Endothelial cell of umbilical vein (primary cell): Measurements from ENCODE around the gene WAC. TPM values are rescaled to one million over a fixed set of nuclear protein-coding genes. Genes with fewer than 3 reads are reported as not detected.

Experiments used
- BruUV-seq: library from RNA; stranded (reverse); fragments of 400-500 nt; replicated peaks from 2 replicates; lab custom pipeline; 2021; lab: Mats Ljungman, UMichigan
- CTCF ChIA-PET: fragments of 300-600, 350-600 bp; sonication (Branson Sonifier 250); formaldehyde crosslinking; loops from one replicate; lab custom pipeline; 2021; ENCODE audit warnings: antibody characterized with exemption, inconsistent platforms; lab: Charles Lee
- POLR2A ChIA-PET: fragments of 300-600, 350-600 bp; sonication (Branson Sonifier 250); formaldehyde crosslinking; loops from one replicate; lab custom pipeline; 2021; ENCODE audit warnings: antibody characterized with exemption, inconsistent platforms; lab: Charles Lee
- DNase-seq: peaks from one replicate; pipeline ENCODE4 v3.0.0-alpha.2; 2011; ENCODE audit warnings: low read depth, low spot score
- FAIRE-seq: peaks from 2 replicates; lab custom pipeline; 2011; peaks lifted over from hg19 to GRCh38; lab: Jason Lieb, UNC
- H2AFZ ChIP-seq: 2 replicates; pipeline ENCODE4 v1.6.0; 2012; ENCODE audit warnings: low read depth, low read length, control low read depth, inconsistent platforms
- H3K27ac ChIP-seq: 2 replicates; pipeline ENCODE4 v1.5.1; 2011; ENCODE audit warnings: low read depth, mild to moderate bottlenecking, control low read depth, low read length, moderate library complexity; ENCODE audit not compliant: insufficient read depth
- H3K27me3 ChIP-seq, 2 experiments: 2 replicates each; pipeline versions ENCODE4 v1.6.0 to v1.6.1; 2011; ENCODE audit warnings: low read length in 2 of 2, mixed read lengths in 1 of 2; ENCODE audit not compliant: control insufficient read depth in 2 of 2, insufficient read depth in 2 of 2
- H3K36me3 ChIP-seq, 2 experiments: 2 replicates in 1 of 2; 3 replicates in 1 of 2; pipeline ENCODE4 v1.5.1; 2011; ENCODE audit warnings: low read length in 2 of 2, mild to moderate bottlenecking in 1 of 2, moderate library complexity in 1 of 2; ENCODE audit not compliant: control insufficient read depth in 2 of 2, insufficient read depth in 2 of 2; ENCODE audit errors: extremely low read depth in 1 of 2
- H3K4me1 ChIP-seq: 3 replicates; pipeline ENCODE4 v1.5.1; 2011; ENCODE audit warnings: mild to moderate bottlenecking, low read length; ENCODE audit not compliant: control insufficient read depth, insufficient read depth; ENCODE audit errors: extremely low read depth
- H3K4me2 ChIP-seq: 2 replicates; pipeline ENCODE4 v1.6.1; 2011; ENCODE audit warnings: low read length, control low read depth, mixed read lengths; ENCODE audit not compliant: insufficient read depth
- H3K4me3 ChIP-seq, 3 experiments: fragments of 200-600 bp in 1 of 3; sonication (generic), shearing (Covaris generic) in 1 of 3; replicated peaks in 1 of 3; 2 replicates each; pipeline ENCODE4 v1.5.1; 2011 to 2016; ENCODE audit warnings: control low read depth in 3 of 3, low read length in 3 of 3, mild to moderate bottlenecking in 2 of 3, inconsistent platforms in 1 of 3, low read depth in 1 of 3, moderate library complexity in 1 of 3; ENCODE audit not compliant: insufficient read depth in 1 of 3
- H3K79me2 ChIP-seq: 2 replicates; pipeline ENCODE4 v1.6.0; 2012; ENCODE audit warnings: low read length, inconsistent platforms; ENCODE audit not compliant: control insufficient read depth, insufficient read depth
- H3K9ac ChIP-seq: replicated peaks from 2 replicates; pipeline ENCODE3; 2011; ENCODE audit warnings: low read length, control low read depth; ENCODE audit not compliant: insufficient read depth; ENCODE audit errors: extremely low read depth
- H3K9me1 ChIP-seq: replicated peaks from 3 replicates; pipeline ENCODE4 v1.6.0; 2011; ENCODE audit warnings: mild to moderate bottlenecking, low read length; ENCODE audit not compliant: control insufficient read depth, insufficient read depth; ENCODE audit errors: extremely low read depth
- H3K9me3 ChIP-seq: replicated peaks from 2 replicates; pipeline ENCODE4 v1.5.1; 2012; ENCODE audit warnings: low read length, inconsistent platforms; ENCODE audit not compliant: control insufficient read depth, insufficient read depth
- H4K20me1 ChIP-seq: replicated peaks from 2 replicates; pipeline ENCODE3; 2011; ENCODE audit warnings: mild to moderate bottlenecking, low read length; ENCODE audit not compliant: control insufficient read depth, insufficient read depth; ENCODE audit errors: extremely low read depth
- EZH2 ChIP-seq: IDR thresholded peaks from 2 replicates; pipeline ENCODE4 v1.6.1; 2012; ENCODE audit warnings: borderline replicate concordance, low read depth, mild to moderate bottlenecking, moderate library complexity, low read length, inconsistent platforms; ENCODE audit not compliant: severe bottlenecking
- FOS ChIP-seq: IDR thresholded peaks from 2 replicates; pipeline ENCODE4 v1.6.1; 2011; ENCODE audit warnings: mild to moderate bottlenecking, low read length, moderate library complexity, borderline replicate concordance; ENCODE audit not compliant: insufficient read depth
- GATA2 ChIP-seq: IDR thresholded peaks from 2 replicates; pipeline ENCODE4 v1.7.0; 2011; ENCODE audit warnings: low read depth, mild to moderate bottlenecking, moderate library complexity, mixed read lengths, low read length; ENCODE audit not compliant: insufficient read length, insufficient read depth
- JUN ChIP-seq: IDR thresholded peaks from 2 replicates; pipeline ENCODE4 v1.6.1; 2011; ENCODE audit warnings: borderline replicate concordance, low read depth; ENCODE audit not compliant: insufficient read length, insufficient read depth
- MYC ChIP-seq: IDR thresholded peaks from one replicate; pipeline ENCODE4 v1.6.1; 2011; ENCODE audit warnings: mild to moderate bottlenecking, low read depth, low read length
- POLR2A ChIP-seq: IDR thresholded peaks from 2 replicates; pipeline ENCODE4 v1.6.1; 2012; ENCODE audit warnings: low read depth, mild to moderate bottlenecking, control low read depth, low read length
- POLR2AphosphoS5 ChIP-seq: IDR thresholded peaks from 2 replicates; pipeline ENCODE4 v1.6.1; 2012; ENCODE audit warnings: low read depth, mild to moderate bottlenecking, control low read depth, low read length, moderate library complexity; ENCODE audit not compliant: insufficient read depth
- dilution Hi-C: fragments of 300-500 bp; cut with MboI; formaldehyde crosslinking; loops from one replicate; pipeline ENCODE4 v1.15.0; 2019; ENCODE audit warnings: low sequenced_read_pairs; ENCODE audit not compliant: extremely low pct_ligation_motif_present
- intact Hi-C: fragments of 100-400 bp; cut with micrococcal nuclease; formaldehyde crosslinking; loops from one replicate; pipeline ENCODE4 v1.10.0; 2022
- polyA plus RNA-seq, 4 experiments: library from polyadenylated mRNA; depleted of rRNA in 3 of 4; stranded (reverse) in 3 of 4; unstranded in 1 of 4; fragments of >200 nt; gene quantifications; 2 replicates each; pipeline versions ENCODE4 v1.2.1 to v1.2.3, GENCODE V29; 2011 to 2012; ENCODE audit warnings: missing spikeins in 1 of 4
- total RNA-seq: library from RNA; stranded (reverse); gene quantifications from 2 replicates; pipeline ENCODE4 v1.2.3, GENCODE V29; 2021
- TF ChIP-seq, protein P1 (sequence below): IDR thresholded peaks from 2 replicates; pipeline ENCODE4 v1.6.1; 2011; ENCODE audit not compliant: insufficient read depth, insufficient read length
- TF ChIP-seq, protein P2 (sequence below), 2 donors: IDR thresholded peaks; 1 replicate in 1 of 2; 2 replicates in 1 of 2; pipeline ENCODE4 v1.5.1; 2011; ENCODE audit warnings: low read length in 2 of 2, mild to moderate bottlenecking in 2 of 2, moderate library complexity in 2 of 2, control low read depth in 1 of 2, inconsistent platforms in 1 of 2, low read depth in 1 of 2; ENCODE audit not compliant: insufficient read depth in 1 of 2; ENCODE audit errors: extremely low read depth in 1 of 2

Gene WAC
- total and polyA plus RNA-seq, 2 donors (not counting 3 experiments of a cell fraction or from before 2014, with no cell fraction given), result 49.2 to 101 TPM

DNA sequence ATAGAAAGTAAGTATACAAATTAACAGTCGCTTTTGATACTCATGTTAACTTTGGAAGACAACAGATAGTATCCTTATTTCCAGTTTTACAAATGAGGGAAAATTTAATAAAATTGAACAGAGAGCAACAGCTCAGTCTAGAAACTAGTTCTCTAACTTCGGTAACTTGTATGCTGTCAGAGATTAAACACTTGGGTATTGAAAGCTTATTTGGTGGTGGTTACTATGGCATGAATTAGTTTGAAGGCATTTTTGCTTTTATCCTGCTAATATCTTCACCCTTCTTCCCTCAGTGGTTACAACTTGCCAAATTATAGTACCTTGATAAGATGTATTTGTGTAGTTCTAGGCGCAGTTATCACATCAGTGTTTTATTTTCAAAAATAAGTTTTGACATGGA is 7.2 kb downstream of the WAC start:
- Histone ChIP-seq H3K4me2 (no peak overlapping the region), H3K27ac (no peak overlapping the region), H4K20me1 (peaks cover 27% of the 10 kb centered on the region), H3K4me3 (no peak overlapping the region), H2AFZ (no peak overlapping the region), H3K79me2 (peaks cover 99% of the 10 kb centered on the region), H3K4me1 (peaks cover under 1% of the 10 kb centered on the region), H3K27me3 (no peaks in the 10 kb centered on the region), H3K9ac (no peak overlapping the region), H3K9me3 (no peaks in the 10 kb centered on the region), H3K36me3 (peaks cover 14 to 42% of the 10 kb centered on the region in 2 experiments), H3K9me1 (no peaks in the 10 kb centered on the region)
- no peak for DNase-seq
- TF ChIP-seq POLR2A (no peak), GATA2 (no peak), JUN (no peak)
- TF ChIP-seq, protein P1, sequence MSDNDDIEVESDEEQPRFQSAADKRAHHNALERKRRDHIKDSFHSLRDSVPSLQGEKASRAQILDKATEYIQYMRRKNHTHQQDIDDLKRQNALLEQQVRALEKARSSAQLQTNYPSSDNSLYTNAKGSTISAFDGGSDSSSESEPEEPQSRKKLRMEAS, result no peak
- dilution Hi-C loops, result no loop called here
- CTCF ChIA-PET, result no interaction called here
- POLR2A ChIA-PET, result no interaction called here
- no peak for FAIRE-seq
- intact Hi-C loops, result no loop called here
- no TSS peak for BruUV-seq

DNA sequence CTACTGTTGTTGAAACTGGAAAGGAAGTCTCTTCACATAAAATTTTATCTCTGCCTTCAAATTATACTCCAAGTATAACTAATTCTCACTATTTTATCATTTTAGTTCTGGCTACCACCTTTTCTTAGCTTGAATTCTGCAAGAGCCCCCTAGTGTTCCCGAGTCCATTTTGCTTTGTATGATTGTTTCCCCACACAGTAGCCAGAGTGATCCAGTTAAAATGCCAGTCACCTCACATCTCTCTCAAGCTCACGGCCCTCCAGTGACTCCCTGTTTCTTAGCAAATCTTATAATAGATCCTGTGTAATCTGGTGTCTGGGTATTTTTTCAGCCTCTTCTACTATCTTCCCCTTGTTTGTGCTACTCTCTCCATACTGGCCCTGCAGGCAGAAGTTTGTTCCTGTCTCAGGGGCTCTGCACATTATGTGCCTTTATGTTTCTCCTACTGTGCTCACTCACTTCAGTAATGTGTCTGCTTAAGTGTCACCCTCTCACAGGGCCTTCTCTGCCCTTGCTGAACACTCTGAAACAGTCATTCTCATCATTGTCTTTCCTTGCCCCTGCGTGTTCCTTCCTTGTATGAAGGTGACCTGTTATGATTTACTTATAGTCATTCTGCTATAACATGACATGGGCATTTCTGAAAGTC is 8.9 kb downstream of the WAC start:
- TF ChIP-seq, protein P2, sequence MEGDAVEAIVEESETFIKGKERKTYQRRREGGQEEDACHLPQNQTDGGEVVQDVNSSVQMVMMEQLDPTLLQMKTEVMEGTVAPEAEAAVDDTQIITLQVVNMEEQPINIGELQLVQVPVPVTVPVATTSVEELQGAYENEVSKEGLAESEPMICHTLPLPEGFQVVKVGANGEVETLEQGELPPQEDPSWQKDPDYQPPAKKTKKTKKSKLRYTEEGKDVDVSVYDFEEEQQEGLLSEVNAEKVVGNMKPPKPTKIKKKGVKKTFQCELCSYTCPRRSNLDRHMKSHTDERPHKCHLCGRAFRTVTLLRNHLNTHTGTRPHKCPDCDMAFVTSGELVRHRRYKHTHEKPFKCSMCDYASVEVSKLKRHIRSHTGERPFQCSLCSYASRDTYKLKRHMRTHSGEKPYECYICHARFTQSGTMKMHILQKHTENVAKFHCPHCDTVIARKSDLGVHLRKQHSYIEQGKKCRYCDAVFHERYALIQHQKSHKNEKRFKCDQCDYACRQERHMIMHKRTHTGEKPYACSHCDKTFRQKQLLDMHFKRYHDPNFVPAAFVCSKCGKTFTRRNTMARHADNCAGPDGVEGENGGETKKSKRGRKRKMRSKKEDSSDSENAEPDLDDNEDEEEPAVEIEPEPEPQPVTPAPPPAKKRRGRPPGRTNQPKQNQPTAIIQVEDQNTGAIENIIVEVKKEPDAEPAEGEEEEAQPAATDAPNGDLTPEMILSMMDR (IDR thresholded peaks at IDR 0.05; ENCODE audit: extremely low read depth in 1 of 2, insufficient read depth in 1 of 2, low read depth in 1 of 2, low read length in 2 of 2), result no peak
- TF ChIP-seq FOS (no peak), GATA2 (no peak), EZH2 (no peak), POLR2AphosphoS5 (no peak), POLR2A (no peak), JUN (no peak), MYC (no peak)
- TF ChIP-seq, protein P1, result no peak
- no peaks in the 10 kb centered on the region for H3K9me1 ChIP-seq
- H2AFZ ChIP-seq, result no peak overlapping the region
- peaks cover 98% of the 10 kb centered on the region for H3K79me2 ChIP-seq
- no peaks in the 10 kb centered on the region for H3K9me3 ChIP-seq
- POLR2A ChIA-PET, result interaction anchor here (1.0 kb wide), 1 partner anchor 9 kb away, joined by 3 read pairs; no protein-coding TSS in a partner anchor
- intact Hi-C loops (no loop called here), dilution Hi-C loops (no loop called here)
- no TSS peak for BruUV-seq
- no peak overlapping the region for H3K4me3 ChIP-seq
- H3K9ac ChIP-seq, result no peak overlapping the region
- H3K27me3 ChIP-seq, result no peaks in the 10 kb centered on the region
- no peak for DNase-seq
- no peaks in the 10 kb centered on the region for H3K4me1 ChIP-seq
- peaks cover 28% of the 10 kb centered on the region for H4K20me1 ChIP-seq
- no peak overlapping the region for H3K27ac ChIP-seq
- CTCF ChIA-PET, result interaction anchor here (1.3 kb wide), 1 partner anchor 9 kb away, joined by 9 read pairs; no protein-coding TSS in a partner anchor
- no peak overlapping the region for H3K4me2 ChIP-seq
- H3K36me3 ChIP-seq, result peaks cover 11 to 33% of the 10 kb centered on the region in 2 experiments
- FAIRE-seq, result no peak
